Measurements from ENCODE around the gene WWOX.
A peak's percentile ranks its signal among the peaks of the same experiment; 100 is the strongest.

The WWOX gene

DNA sequence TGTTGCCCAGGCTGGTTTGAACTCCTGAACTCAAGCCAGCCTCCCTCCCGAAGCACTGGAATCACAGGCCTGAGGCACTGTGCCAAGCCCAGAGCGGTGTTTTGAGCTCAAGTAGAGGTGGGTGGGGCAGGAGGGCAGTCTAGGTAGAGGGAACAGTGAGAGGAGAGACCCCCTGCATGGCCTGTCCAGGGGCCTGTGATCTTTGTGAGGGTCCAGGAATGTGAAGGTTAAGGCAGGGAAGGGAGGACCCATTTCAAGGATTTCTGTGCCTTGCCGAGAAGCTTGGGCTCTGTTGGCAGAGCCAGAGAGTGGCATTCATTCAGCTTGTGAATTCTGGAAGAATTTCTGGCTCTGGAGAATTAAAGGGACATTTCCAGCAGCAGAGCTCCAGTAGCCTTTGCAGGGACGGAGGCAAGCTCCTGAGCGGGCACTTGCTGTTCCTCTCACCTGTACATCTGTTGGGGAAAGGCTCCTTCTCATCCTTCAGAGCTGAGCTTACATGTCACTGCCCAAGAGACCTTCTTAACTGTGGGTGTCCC is 2.7 kb downstream of the WWOX start:
- intact Hi-C loops (cut with DNase I), result no loop called here
- peak in 1 of 10 donors; percentile 77 for DNase-seq

DNA sequence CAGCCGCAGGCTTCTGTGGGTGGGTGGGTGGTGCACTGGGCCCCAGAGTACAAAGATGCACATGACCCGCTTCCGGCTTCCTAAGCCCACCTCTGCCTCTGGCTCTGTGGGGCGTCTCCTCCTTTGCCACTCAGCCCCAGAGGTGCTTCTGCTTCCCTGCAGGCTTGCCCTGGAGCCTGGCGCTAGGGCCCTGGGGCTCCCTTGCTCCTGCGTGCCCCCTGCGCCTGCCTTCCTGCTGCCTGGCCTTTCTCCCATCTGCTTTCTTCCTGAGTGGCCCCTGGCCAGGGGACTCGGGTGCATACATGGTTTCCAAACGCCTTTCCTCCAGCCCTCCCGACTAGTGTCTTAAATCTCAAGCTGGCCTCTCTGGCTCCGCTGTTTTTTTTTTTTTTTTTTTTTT is 3.4 kb downstream of the WWOX start:
- intact Hi-C loops (cut with DNase I), result no loop called here
- peak in 6 of 10 donors; percentile 13 to 91 (median 44) for DNase-seq

DNA sequence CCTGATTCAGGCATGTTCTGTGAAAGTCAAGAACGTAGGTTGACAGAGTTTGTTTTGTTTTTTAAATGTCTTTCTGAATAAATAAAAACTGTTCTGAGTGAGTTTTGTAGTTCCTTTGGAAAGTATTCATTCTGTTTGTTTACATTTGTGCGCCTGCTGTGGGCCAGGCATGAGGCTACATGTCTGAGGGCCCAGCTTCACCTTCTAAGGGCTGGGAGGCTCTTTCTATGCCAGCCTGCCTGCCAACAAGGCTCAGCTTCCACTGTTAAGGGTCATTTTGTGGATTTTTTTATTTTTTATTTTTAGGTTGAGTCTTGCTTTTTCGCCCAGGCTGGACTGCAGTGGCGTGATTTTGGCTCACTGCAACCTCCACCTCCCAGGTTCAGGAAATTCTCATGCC is 6.1 kb downstream of the WWOX start:
- no peak for DNase-seq
- intact Hi-C loops (cut with DNase I), result no loop called here

DNA sequence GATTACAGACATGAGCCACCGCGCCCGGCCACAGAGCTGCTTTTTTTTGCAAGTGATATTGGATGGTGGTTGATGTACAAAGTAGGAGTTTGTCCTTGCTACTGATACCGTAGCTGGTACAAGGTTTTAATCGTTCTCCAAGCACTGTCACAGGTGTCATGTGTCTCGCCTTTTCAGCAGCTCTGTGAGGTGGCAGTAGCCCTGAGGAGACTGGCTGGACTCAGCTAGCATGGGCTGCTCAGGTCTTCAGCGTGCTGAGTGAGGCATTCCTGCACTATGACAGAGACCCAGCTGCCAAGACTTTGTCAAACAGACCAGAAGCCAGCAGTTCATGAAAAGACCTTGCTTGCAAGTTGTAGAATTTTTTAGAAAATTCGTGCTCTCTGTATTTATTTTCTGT is 7.2 kb downstream of the WWOX start:
- DNase-seq, result no peak
- intact Hi-C loops (cut with DNase I), result no loop called here

DNA sequence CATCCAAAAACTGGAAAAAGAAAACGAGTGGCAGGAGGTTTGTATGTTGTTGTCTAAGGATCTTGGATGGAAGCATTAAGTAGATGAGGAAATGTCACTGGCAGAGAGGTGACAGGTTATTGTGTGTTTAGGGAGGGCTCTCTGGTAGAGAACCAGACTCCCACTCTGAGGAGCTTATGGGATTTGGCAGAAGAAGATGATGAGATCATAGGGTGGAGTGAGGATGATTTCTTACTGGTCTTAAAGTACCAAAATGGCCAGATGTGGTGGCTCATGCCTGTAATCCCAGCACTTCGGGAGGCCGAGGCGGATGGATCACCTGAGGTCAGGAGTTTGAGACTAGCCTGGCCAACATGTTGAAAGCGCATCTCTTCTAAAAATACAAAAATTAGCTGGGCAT is 9.0 kb downstream of the WWOX start:
- DNase-seq, result no peak
- intact Hi-C loops (cut with DNase I), result no loop called here

DNA sequence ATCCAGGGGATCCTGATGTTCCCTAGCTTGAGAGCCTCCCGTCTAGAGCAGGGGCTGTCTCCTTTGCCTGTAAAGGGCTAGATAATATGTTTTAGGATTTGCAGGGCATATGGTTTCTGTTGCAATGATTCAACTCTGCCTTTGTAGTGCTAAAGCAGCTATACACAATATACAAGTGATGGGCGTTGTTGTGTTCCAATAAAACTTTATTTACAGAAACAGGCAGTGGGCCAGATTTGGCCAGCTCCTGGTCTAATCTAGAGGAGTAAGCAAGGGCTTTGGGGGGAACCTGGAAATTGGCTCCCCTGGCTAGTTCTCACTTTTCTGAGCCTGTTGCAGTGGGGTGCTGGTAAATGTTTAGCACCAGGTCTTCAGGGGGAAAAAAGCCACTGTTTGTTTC is 13.8 kb downstream of the WWOX start:
- intact Hi-C loops (cut with DNase I), result no loop called here
- no peak for DNase-seq

DNA sequence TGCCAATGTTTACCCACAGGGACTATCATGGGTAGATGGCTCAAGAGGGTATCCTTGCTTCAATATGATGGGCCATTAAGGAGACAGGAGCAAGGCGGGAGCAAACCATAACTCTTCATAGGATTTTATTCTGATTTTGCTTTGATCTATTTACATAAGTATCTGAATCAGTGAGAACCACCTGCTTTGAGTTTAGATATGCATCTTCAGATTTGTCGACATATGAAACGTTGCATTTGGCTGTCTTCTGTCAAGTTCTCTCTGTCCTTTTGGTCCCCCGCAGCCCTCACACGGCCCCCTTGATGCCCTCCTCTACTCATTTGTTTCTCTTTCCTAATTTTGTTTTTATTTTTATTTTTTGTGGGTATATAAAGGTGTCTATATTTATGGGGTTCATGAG is 16.2 kb downstream of the WWOX start:
- intact Hi-C loops (cut with DNase I), result no loop called here
- DNase-seq, result no peak

DNA sequence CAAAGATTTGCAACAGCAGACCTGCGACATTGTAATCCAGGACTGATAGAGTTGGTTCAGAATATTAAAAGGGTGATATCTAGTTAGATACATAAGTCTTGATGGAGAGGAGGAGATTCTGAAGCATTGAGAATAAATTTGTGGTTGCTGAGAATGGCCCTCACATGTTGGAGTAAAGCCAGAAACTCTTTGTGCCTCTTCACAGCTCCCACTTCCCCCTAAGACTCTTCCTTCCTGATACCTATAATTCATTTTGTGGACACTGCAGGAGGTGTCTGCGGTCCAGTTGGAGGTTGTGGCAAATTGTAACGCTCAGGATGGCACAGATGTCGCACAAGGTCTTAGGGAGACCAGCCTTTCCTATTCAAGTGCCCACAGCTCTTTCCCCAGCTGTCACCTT is 17.5 kb downstream of the WWOX start:
- intact Hi-C loops (cut with DNase I), result no loop called here
- DNase-seq, result no peak

DNA sequence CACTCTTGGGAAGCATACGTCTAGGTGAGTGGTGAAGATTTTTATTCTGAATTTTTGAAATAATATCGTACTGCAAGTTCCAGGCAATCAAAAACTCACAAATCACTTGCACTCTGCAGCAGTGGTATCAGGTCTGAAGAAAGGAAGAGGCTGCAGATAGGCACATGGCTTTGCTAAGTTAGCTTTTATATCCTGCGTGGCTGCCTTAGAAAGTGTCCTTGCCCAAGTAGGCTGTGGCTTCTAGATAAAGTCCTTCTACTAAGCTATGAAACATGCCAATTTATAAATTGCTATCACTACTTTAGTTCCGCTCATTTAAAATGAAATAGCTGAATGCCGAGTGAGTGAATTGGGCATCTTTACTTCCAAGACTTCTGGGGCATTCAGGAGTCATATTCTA is 17.9 kb downstream of the WWOX start:
- DNase-seq, result no peak
- intact Hi-C loops (cut with DNase I), result no loop called here

DNA sequence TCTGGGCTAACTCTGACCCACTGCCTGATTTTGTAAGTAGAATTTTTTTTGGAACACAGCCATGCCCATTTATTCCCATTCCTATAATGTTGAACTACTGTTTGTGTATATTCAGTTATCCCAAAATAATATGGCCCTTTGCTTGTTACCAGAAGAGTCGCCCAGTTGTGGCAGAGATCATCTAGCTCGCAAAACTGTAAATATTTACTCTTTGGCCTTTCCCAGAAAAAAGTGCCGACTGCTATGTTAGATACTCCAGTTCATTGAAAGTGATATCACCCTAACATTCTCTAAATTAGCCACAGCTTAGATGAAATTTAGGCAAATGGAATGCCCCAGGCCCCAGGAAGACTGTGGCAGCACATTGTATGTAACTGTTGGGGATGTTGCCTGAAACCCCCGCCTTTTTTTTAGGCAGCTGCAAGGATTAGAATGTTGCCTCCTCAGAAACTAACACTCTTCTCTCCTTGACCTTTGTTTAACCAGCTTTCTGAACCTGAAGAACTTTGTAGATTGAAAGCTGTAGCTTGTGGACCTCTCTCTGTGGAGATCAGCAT is 19.1 kb downstream of the WWOX start:
- intact Hi-C loops (cut with DNase I), result no loop called here
- DNase-seq, result no peak

DNA sequence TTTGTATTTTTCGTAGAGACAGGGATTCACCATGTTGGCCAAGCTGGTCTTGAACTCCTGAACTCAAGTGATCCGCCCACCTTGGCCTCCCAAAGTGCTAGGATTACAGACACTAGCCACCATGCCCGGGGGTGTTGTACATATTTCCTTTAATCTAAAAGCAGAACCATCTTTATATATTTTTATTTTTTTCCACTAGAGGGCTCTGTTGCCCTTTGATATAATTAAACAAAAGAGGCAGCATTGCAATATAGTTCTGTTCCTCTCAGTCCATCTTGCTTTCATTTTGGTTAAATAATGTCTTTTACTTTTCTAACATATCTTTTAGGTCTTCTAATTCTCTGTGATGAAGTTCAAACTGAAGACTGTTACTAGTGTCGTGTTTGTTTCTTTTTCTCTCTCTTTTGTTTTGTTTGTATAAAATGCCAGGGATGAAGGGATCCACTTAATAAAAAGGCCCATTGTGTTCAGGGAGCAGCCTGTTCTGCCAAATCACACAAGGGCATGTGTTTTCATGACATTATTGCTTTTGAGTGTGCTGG is 23.4 kb downstream of the WWOX start:
- peak in 2 of 10 donors; percentile 37 to 49 for DNase-seq
- intact Hi-C loops (cut with DNase I), result loop anchor here (2.0 to 10.0 kb wide), 4 partner anchors 112 to 1479 kb away; partner anchors contain the start of gene MAF

DNA sequence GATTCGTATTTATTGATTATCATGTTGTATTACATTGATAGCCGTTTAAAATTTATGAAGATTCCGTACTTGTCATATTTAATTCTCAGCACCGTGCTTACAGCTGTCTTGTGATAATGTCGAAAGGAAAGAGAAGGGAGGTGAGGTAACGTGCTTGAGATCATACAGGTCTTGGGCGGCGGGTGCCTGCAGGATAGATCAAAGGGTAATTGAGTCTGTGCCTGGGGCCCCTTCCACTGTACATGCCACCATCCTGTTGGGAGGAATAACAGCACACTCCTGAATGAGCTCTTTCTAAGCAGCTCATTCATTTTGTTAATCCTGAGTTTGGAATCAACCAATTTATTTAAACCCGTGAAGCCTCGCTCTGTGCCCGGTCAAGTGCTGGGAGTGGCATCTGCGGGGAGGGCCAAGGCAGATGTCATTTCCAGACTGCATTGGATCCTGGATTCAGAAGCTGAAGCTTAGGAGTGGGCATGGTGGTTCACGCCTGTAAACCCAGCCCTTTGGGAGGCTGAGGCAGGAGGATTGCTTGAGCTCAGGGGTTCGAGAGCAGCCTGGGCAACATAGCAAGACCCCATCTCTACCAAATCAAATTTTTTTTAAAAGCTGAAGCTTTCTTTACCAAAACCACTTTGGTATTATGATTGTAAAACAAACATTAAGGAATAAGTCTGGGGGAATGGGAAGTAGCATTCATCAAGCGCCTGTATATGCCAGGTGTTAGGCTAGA is 25.8 kb downstream of the WWOX start:
- DNase-seq, result no peak
- intact Hi-C loops (cut with DNase I), result loop anchor here (10.0 kb wide), 2 partner anchors 380 to 650 kb away; no protein-coding TSS in a partner anchor

DNA sequence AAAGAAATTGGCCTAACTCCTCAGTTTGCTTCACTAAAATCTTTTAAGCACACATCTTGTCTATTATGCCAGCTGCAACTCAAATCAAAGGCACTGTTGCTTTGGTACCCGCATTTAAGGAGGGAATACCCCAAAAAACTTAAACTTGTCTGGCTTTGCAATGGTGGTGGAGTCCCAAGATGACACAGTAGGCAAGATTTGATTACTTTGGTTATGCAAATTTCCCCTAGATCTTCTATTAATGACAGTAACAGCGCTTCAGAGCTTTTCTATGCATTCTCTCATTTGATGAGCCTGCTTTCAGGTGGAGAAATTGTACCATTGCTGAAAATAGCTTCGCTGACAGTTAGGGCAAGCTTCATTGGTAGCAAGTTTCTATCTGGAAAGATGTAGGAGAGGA is 27.2 kb downstream of the WWOX start:
- intact Hi-C loops (cut with DNase I), result loop anchor here (10.0 kb wide), 2 partner anchors 378 to 648 kb away; no protein-coding TSS in a partner anchor
- DNase-seq, result no peak

DNA sequence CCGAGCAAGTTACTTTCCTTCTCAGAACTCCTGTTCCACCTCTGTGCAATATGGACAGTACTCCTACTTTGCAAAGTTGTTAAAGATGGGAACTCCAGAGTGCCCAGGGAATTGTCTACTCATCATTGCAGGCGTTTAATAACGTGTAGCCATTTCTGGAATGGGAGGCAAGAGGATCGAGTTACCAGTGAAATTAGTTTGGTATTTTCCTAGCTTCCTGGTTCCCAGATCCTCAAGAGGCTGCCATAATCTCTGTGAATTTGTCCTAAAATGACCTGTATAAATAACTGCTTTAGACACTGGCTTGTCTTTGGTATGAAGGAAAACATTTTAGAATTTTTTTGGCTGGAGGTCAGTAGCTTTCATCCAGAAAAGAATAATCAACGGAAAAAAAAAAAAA is 27.7 kb downstream of the WWOX start:
- DNase-seq, result no peak
- intact Hi-C loops (cut with DNase I), result loop anchor here (10.0 kb wide), 2 partner anchors 378 to 648 kb away; no protein-coding TSS in a partner anchor

DNA sequence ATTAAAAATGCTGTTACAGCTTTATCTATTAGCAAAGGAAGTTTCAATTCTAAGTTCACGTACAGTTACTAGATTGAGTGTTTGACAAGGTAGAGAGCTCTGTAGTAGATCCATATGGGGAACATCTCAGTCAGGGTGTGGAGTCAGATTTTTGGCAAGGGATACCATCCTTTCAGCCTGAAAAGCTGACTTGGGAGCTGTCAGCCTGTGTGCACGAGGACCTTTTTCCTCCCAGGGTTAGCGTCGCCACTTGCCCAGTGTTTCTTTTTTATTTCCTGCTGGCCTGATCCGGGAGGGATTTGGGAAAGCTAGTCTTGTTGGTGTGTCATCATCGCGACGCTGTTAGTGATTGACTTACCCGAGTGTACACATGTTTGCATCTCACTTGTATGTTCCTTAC is 29.5 kb downstream of the WWOX start:
- intact Hi-C loops (cut with DNase I), result loop anchor here (10.0 kb wide), 2 partner anchors 376 to 646 kb away; no protein-coding TSS in a partner anchor
- DNase-seq, result no peak

DNA sequence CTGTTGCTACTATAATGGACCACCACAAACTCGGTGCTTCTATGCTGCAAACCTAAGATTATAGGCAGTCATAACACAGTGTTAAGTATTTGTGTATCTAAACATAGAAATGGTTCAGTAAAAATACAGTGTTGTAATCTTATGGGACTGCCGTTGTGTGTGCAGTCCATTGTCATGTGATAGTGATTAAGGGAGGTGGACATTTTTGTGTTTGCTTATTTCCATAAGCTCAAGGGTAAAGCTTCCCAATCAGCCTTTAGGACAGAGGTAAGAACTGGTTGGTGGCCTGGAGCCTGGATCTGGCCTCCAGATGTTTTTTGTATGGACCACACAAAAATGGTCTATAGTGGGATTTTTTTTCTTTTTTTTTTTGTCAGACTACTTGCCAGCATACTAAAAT is 29.9 kb downstream of the WWOX start:
- intact Hi-C loops (cut with DNase I), result loop anchor here (10.0 kb wide), 2 partner anchors 375 to 645 kb away; no protein-coding TSS in a partner anchor

DNA sequence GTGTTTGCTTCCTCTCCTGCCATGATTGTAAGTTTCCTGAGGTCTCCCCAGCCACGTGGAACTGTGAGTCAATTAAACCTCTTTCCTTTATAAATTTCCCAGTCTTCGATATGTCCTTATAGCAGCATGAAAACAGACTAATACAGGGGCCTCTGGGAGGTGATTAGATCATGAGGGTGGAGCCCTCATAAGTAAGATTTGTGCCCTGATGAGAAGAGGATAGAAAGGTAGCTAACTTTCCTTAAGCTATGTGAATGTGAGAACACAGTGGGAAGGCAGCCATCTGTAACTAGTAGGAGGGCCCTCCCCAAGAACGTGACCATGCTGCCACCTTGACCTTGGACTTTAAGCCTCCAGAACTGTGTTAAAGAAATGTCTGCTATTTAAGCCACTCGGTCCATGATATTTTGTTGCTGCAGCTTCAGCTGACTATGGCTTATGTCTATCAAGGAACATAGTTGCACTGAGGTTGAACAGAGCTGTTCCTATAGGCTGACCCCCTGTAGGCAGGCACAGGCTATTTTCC is 30.7 kb downstream of the WWOX start:
- intact Hi-C loops (cut with DNase I), result no loop called here
- no peak for DNase-seq

More for the DNA sequence above, 29.9 kb downstream of the WWOX start:
- no peak for DNase-seq

DNA sequence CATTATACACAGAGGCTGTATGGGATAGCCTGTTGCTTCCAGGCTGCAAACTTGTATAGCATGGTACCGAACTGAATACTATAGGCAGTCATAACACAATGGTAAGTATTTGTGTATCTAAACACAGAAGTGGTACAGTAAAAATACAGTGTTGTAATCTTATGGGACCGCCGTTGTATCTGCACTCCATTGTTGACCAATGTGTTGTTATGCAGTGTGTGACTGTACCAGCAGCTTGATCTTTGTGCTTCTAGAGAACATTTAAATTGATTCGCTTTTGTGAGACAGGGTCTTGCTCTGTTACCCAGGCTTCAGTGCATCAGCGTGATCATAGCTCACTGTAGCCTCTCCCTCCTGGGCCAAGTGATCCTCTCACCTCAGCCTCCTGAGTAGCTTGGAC is 31.5 kb downstream of the WWOX start:
- DNase-seq, result no peak
- intact Hi-C loops (cut with DNase I), result no loop called here

DNA sequence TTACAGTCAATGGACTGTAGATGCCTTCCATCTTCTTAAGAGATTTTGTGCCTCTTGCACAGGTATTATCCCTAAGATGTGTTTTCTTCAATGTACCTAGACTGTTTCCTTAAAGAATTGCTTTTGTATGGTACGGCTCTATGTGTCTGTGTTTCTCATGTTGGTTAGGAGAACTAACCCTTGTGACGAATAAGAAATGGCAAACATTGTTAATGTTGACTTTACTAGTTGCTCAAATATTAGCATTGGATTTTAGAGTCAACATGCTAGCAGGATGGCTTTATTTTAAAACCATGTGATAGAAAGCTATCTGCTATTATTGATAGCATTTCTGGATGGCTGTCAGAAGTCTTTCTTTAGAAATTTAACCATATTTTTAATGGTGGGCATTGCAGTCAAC is 34.5 kb downstream of the WWOX start:
- intact Hi-C loops (cut with DNase I), result no loop called here
- no peak for DNase-seq

DNA sequence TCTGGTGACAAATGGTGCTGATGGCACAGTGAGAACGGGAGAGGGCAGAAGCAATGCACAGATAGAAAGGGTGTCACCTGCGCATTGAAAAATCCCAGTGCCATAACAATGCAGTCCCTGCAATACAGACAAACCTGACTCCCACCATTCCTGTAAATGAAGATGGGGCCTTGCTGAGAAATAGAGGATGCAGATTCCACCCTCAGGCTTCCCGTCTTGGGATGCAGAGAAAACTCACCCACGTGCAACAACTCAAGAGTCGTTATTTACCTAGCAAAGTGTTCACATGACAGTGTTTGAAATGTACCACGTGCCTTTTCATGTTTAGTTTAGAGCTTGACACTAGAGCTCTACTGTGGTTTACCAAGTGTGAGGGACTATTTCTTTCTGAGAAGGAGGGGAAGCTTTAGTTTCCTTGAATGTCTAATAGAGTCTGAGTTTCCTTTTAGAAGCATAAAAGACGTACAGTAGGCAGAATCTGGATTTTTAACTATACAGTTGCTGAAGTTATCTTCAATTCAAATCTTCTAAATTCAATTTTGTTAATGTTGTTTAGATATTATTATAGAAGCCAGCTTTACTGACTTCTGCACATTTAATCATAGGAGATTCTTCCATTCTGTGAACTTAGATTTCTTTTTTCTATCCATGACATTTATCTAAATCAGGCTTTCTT is 35.6 kb downstream of the WWOX start:
- intact Hi-C loops (cut with DNase I), result no loop called here
- no peak for DNase-seq

DNA sequence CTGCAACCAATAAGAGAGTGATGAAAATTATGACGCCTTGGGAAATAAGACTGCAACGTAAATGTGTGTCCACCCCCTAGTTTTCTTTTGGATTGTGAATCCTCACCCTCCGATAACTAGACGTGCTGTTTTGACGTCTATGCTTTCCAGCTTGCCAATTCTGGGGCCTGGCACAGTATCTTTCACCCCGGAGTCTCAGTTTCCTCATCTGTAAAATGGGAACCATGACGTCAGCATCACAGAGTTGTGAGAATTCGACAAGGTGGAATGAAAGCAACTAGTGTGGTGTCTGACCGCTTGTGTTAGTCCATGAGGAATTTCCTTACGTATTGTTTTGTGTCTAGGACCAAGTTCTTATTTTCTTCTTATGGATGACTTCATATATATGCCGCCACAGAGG is 37.7 kb downstream of the WWOX start:
- no peak for DNase-seq

More for the DNA sequence above, 37.7 kb downstream of the WWOX start:
- intact Hi-C loops (cut with DNase I), result no loop called here

All from posterior cingulate gyrus (tissue), 11 donors.